PC-9 (cell line): ENCODE data around the gene SH3RF3. TPM values are rescaled to one million over a fixed set of nuclear protein-coding genes. Genes with fewer than 3 reads are reported as not detected.

Experiments used
- BruUV-seq: library from RNA; stranded (reverse); fragments of 400-500 nt; replicated peaks from 2 replicates; lab custom pipeline; 2021; lab: Mats Ljungman, UMichigan
- CTCF ChIA-PET: fragments of 300-600 bp; sonication (Branson Sonifier 250); formaldehyde crosslinking; loops from one replicate; lab custom pipeline; 2022; ENCODE audit warnings: antibody characterized with exemption; lab: Charles Lee
- POLR2A ChIA-PET: fragments of 300-600 bp; sonication (Branson Sonifier 250); formaldehyde crosslinking; loops from one replicate; lab custom pipeline; 2022; ENCODE audit warnings: antibody characterized with exemption; ENCODE audit not compliant: unreplicated experiment; lab: Charles Lee
- DNase-seq, 2 experiments: peaks; one replicate each; pipeline versions ENCODE4 v3.0.0 to v3.0.0-alpha.2; 2015 to 2022; ENCODE audit warnings: mixed read lengths in 1 of 2
- H2AFZ ChIP-seq: fragments of 200-600 bp; sonication (generic); 2 replicates; pipeline ENCODE4 v1.8.1; 2017; ENCODE audit warnings: antibody characterized with exemption
- H3F3A ChIP-seq: fragments of 200-600 bp; sonication (generic); 2 replicates; pipeline ENCODE4 v1.8.1; 2017; ENCODE audit warnings: antibody characterized with exemption, mild to moderate bottlenecking, low read depth; ENCODE audit not compliant: insufficient read depth
- H3K27ac ChIP-seq: fragments of 200-600 bp; sonication (generic); 2 replicates; pipeline ENCODE4 v1.6.1; 2016; ENCODE audit warnings: mixed run types
- H3K27me3 ChIP-seq: fragments of 200-600 bp; sonication (generic); 2 replicates; pipeline ENCODE4 v1.6.1; 2016; ENCODE audit warnings: low read depth, mixed run types; ENCODE audit not compliant: insufficient read depth
- H3K36me3 ChIP-seq: fragments of 200-600 bp; sonication (generic); 2 replicates; pipeline ENCODE4 v1.6.1; 2016; ENCODE audit warnings: low read depth, mixed run types
- H3K4me1 ChIP-seq: fragments of 200-600 bp; sonication (generic); replicated peaks from 2 replicates; pipeline ENCODE4 v1.6.1; 2016; ENCODE audit warnings: mixed run types; ENCODE audit not compliant: insufficient read depth
- H3K4me2 ChIP-seq: fragments of 200-600 bp; sonication (generic); 2 replicates; pipeline ENCODE4 v1.6.1; 2017; ENCODE audit warnings: mixed run types
- H3K4me3 ChIP-seq: fragments of 200-600 bp; sonication (generic); 2 replicates; pipeline ENCODE4 v1.6.1; 2016; ENCODE audit warnings: mixed run types
- H3K79me2 ChIP-seq: fragments of 200-600 bp; sonication (generic); 2 replicates; pipeline ENCODE4 v1.6.1; 2017; ENCODE audit warnings: low read depth, mixed run types
- H3K9me2 ChIP-seq: fragments of 200-600 bp; sonication (generic); 2 replicates; pipeline ENCODE4 v1.8.1; 2017; ENCODE audit warnings: mild to moderate bottlenecking; ENCODE audit not compliant: insufficient read depth
- H3K9me3 ChIP-seq: fragments of 200-600 bp; sonication (generic); 2 replicates; pipeline ENCODE4 v1.8.1; 2016; ENCODE audit warnings: low read depth; ENCODE audit not compliant: insufficient read depth
- H4K20me1 ChIP-seq: fragments of 200-600 bp; sonication (generic); 2 replicates; pipeline ENCODE4 v1.8.1; 2017; ENCODE audit not compliant: insufficient read depth
- CTCF ChIP-seq: fragments of 200-600 bp; sonication (generic); conservative IDR thresholded peaks from 2 replicates; pipeline ENCODE4 v1.6.1; 2017; ENCODE audit warnings: mixed run types, antibody characterized with exemption, mild to moderate bottlenecking, moderate library complexity
- EZH2 ChIP-seq: fragments of 200-600 bp; sonication (generic); IDR thresholded peaks from 2 replicates; pipeline ENCODE4 v1.8.0; 2017; ENCODE audit warnings: antibody characterized with exemption, low read depth
- intact Hi-C: fragments of 100-400 bp; cut with micrococcal nuclease; formaldehyde crosslinking; loops from one replicate; pipeline ENCODE4 v1.10.0; 2022; ENCODE audit not compliant: unreplicated experiment
- total RNA-seq: library from RNA; stranded (reverse); gene quantifications from 2 replicates; pipeline ENCODE4 v1.2.3, GENCODE V29; 2021

Gene SH3RF3
- total RNA-seq, 1 experiment from 2014 or later = 6.1 TPM

- Histone ChIP-seq H3K79me2 (no peaks in the 10 kb centered on the region), H3K4me2 (no peak overlapping the region), H3K4me1 (peaks cover 41% of the 10 kb centered on the region), H3K4me3 (no peak overlapping the region), H3K9me2 (no peaks in the 10 kb centered on the region), H3F3A (peaks cover 24% of the 10 kb centered on the region; the same call in 1 of the 2 replicates), H3K27ac (no peak overlapping the region), H3K27me3 (no peaks in the 10 kb centered on the region), H4K20me1 (no peaks in the 10 kb centered on the region), H3K36me3 (no peaks in the 10 kb centered on the region), H3K9me3 (no peaks in the 10 kb centered on the region), H2AFZ (no peak overlapping the region)
- CTCF ChIA-PET = no interaction called here
- TF ChIP-seq CTCF (no peak), EZH2 (no peak)
- no TSS peak for BruUV-seq
- POLR2A ChIA-PET = no interaction called here
- intact Hi-C loops = no loop called here
- DNase-seq = no peak
Measured at GRCh38 chr2:109467701-109468100, 338.7 kb downstream of the SH3RF3 start.

GRCh38 chr2:109468893-109469292 is 339.9 kb downstream of the SH3RF3 start:
- Histone ChIP-seq H3K9me3 (no peaks in the 10 kb centered on the region), H3K4me1 (peaks cover 41% of the 10 kb centered on the region), H2AFZ (no peak overlapping the region), H3K9me2 (no peaks in the 10 kb centered on the region), H3K79me2 (no peaks in the 10 kb centered on the region), H3K36me3 (no peaks in the 10 kb centered on the region), H3K4me2 (0 out of 2 replicates have a peak overlapping the region, but pooled peaks have one; percentile 13), H3K4me3 (no peak overlapping the region), H3K27ac (no peak overlapping the region), H4K20me1 (no peaks in the 10 kb centered on the region), H3F3A (peaks cover 24% of the 10 kb centered on the region; the same call in 1 of the 2 replicates), H3K27me3 (no peaks in the 10 kb centered on the region)
- no peak for TF ChIP-seq EZH2
- no peak for TF ChIP-seq CTCF
- intact Hi-C loops = no loop called here
- ChIA-PET CTCF (no interaction called here), POLR2A (no interaction called here)
- DNase-seq = peak in 1 of 2 experiments; percentile 69
- no TSS peak for BruUV-seq

GRCh38 chr2:109471658-109472057 is 342.7 kb downstream of the SH3RF3 start:
- no peaks in the 10 kb centered on the region for H4K20me1 ChIP-seq
- H2AFZ ChIP-seq = no peak overlapping the region
- H3K79me2 ChIP-seq = no peaks in the 10 kb centered on the region
- H3K4me3 ChIP-seq = no peak overlapping the region
- H3K9me3 ChIP-seq = no peaks in the 10 kb centered on the region
- H3K4me1 ChIP-seq = peaks cover 54% of the 10 kb centered on the region
- no peaks in the 10 kb centered on the region for H3K9me2 ChIP-seq
- no peak overlapping the region for H3K4me2 ChIP-seq
- no peaks in the 10 kb centered on the region for H3K27me3 ChIP-seq
- no peaks in the 10 kb centered on the region for H3K36me3 ChIP-seq
- H3K27ac ChIP-seq = no peak overlapping the region
- CTCF ChIA-PET = no interaction called here
- POLR2A ChIA-PET = no interaction called here
- peaks cover 35% of the 10 kb centered on the region; the same call in 1 of the 2 replicates for H3F3A ChIP-seq
- TF ChIP-seq CTCF (no peak), EZH2 (no peak)
- BruUV-seq = no TSS peak
- no peak for DNase-seq
- intact Hi-C loops = loop anchor here (2.0 kb wide), 1 partner anchor 65 kb away; no protein-coding TSS in a partner anchor
